K562 (cell line): ENCODE measurements around the gene EML1.

Experiments
- ADNP ChIP-seq: fragments of 200-800 bp; sonication (Bioruptor generic); IDR thresholded peaks from 2 replicates; pipeline ENCODE4 v1.6.1; 2016; ENCODE audit warnings: missing genetic modification characterization, missing compliant biosample characterization
- BRD4 ChIP-seq: fragments of 200-600 bp; sonication (generic); IDR thresholded peaks from 2 replicates; pipeline ENCODE4 v1.6.1; 2017; ENCODE audit warnings: inconsistent platforms
- BRD9 ChIP-seq: fragments of 450-650 bp; IDR thresholded peaks from 2 replicates; pipeline ENCODE4 v1.6.1; 2018; ENCODE audit warnings: low read depth; ENCODE audit not compliant: partially characterized antibody
- CTBP1 ChIP-seq: fragments of 450-650 bp; IDR thresholded peaks from 2 replicates; pipeline ENCODE4 v1.6.1; 2016; ENCODE audit warnings: borderline replicate concordance
- CTCF ChIP-seq, 3 experiments: IDR thresholded peaks in 2 of 3; conservative IDR thresholded peaks in 1 of 3; 2 replicates each; pipeline ENCODE4 v1.5.1; 2011 to 2012; ENCODE audit warnings: low read length in 3 of 3, mild to moderate bottlenecking in 3 of 3, control low read depth in 2 of 3, improper control_type of control experiment in 1 of 3, inconsistent platforms in 1 of 3, low read depth in 1 of 3, mixed read lengths in 1 of 3, moderate library complexity in 1 of 3; ENCODE audit not compliant: insufficient read depth in 2 of 3
- EP300 ChIP-seq: IDR thresholded peaks from 2 replicates; pipeline ENCODE4 v1.6.1; 2012; ENCODE audit warnings: low read length, improper control_type of control experiment
- MAX ChIP-seq: sonication (generic); formaldehyde crosslinking; IDR thresholded peaks from 2 replicates; pipeline ENCODE4 v1.9.0; 2022; ENCODE audit warnings: mild to moderate bottlenecking, missing genetic modification reagents
- PHF8 ChIP-seq: fragments of 200-600 bp; sonication (generic); IDR thresholded peaks from 2 replicates; pipeline ENCODE4 v1.6.1; 2012; ENCODE audit warnings: mixed run types, mild to moderate bottlenecking, inconsistent platforms, low read length, moderate library complexity, borderline replicate concordance
- POLR2A ChIP-seq: fragments of 450-650 bp; conservative IDR thresholded peaks from 2 replicates; pipeline ENCODE4 v1.6.1; 2016
- PPARD ChIP-seq: fragments of 250-450 bp; sonication (Bioruptor Pico); IDR thresholded peaks from 2 replicates; pipeline ENCODE4 v1.8.0; 2022; ENCODE audit warnings: inconsistent platforms, mild to moderate bottlenecking, moderate library complexity
- SAFB2 ChIP-seq: fragments of 200-400 bp; formaldehyde crosslinking; IDR thresholded peaks from 2 replicates; pipeline ENCODE4 v1.6.1; 2018; ENCODE audit warnings: borderline replicate concordance, low read length, low read depth, moderate library complexity; ENCODE audit not compliant: severe bottlenecking
- SAP30 ChIP-seq: fragments of 200-600 bp; sonication (generic); IDR thresholded peaks from 2 replicates; pipeline ENCODE4 v1.6.1; 2012; ENCODE audit warnings: borderline replicate concordance, low read depth, mild to moderate bottlenecking, moderate library complexity, low read length, control low read depth, inconsistent platforms; ENCODE audit not compliant: insufficient read depth, poor library complexity, severe bottlenecking
- TCF7L2 ChIP-seq: fragments of 150-350 bp; IDR thresholded peaks from 2 replicates; pipeline ENCODE4 v1.6.1; 2016; ENCODE audit warnings: low read depth, mild to moderate bottlenecking, low read length, moderate library complexity

- TF ChIP-seq ADNP (no peak), BRD4 (no peak), CTCF (IDR thresholded peaks at IDR 0.05 in 2 of 3, conservative IDR thresholded peaks at IDR 0.05 in 1 of 3; ENCODE audit: insufficient read depth in 2 of 3, low read depth in 1 of 3, low read length in 3 of 3) (no peak), BRD9 (no peak), CTBP1 (peak; percentile 91), POLR2A (peak; percentile 62), SAFB2 (no peak), PPARD (CRISPR knock-in tag) (no peak), PHF8 (peak; percentile 62; the same call in 1 of the 2 replicates), TCF7L2 (no peak), EP300 (no peak), MAX (peak; percentile 92), SAP30 (no peak)
Observed at GRCh38 chr14:99971087-99971940, 178.1 kb downstream of the EML1 start.
